Uterus (tissue), 2 donors: ENCODE measurements around the gene IGFBPL1.

Source experiments
- CTCF ChIP-seq, 4 experiments: fragments of 200-600 bp in 2 of 4; fragments of 450-650 bp in 2 of 4; sonication (generic) in 2 of 4; IDR thresholded peaks; one replicate each; pipeline ENCODE4 v1.5.1; 2016 to 2019; ENCODE audit warnings: antibody characterized with exemption in 4 of 4, mild to moderate bottlenecking in 2 of 4, moderate library complexity in 1 of 4
- POLR2A ChIP-seq, 2 donors: fragments of 450-650 bp; IDR thresholded peaks; one replicate each; pipeline ENCODE4 v1.6.1; 2016; ENCODE audit warnings: antibody characterized with exemption in 2 of 2, mild to moderate bottlenecking in 1 of 2, moderate library complexity in 1 of 2

- TF ChIP-seq CTCF (IDR thresholded peaks at IDR 0.05) (no peak), POLR2A (IDR thresholded peaks at IDR 0.05) (no peak)
Observed at GRCh38 chr9:38359297-38359653, 65.0 kb downstream of the IGFBPL1 start.
